ENCODE measurements around the gene PPP2R5A. TPM values are rescaled to one million over a fixed set of nuclear protein-coding genes. Genes with fewer than 3 reads are reported as not detected.

PPP2R5A gene
- total RNA-seq, 1 experiment from 2014 or later, result 22.0 TPM

DNA sequence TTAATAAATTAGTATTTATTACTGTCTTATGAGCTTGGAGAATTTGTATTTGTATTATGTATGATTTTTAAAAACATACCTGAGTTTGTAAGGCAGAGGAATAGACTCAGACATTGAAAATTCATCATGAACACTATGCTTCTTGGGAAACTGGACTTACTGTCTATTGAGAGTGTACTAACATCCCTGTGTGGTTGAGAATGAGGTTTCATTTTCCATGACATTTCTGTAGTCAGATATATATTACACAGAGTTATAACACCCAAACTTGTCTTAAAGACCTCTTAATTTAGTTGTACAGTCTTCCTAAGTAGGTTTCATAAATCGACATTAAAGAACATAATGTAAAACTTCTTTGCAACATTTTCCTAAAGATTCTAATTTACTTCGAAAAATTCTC, 30.0 kb downstream of the PPP2R5A start:
- Histone ChIP-seq H2BK12ac (ENCODE audit: insufficient read length, low read depth, low read length) (no peak overlapping the region), H3K79me2 (ENCODE audit: insufficient read depth, low read length) (peaks cover 1% of the 10 kb centered on the region; the same call in 1 of the 2 replicates), H4K20me1 (ENCODE audit: control insufficient read depth, insufficient read depth, insufficient read length) (no peaks in the 10 kb centered on the region), H3K4ac (ENCODE audit: low read depth, low read length) (no peak overlapping the region), H3K23me2 (ENCODE audit: insufficient read length, low read depth, low read length, poor library complexity, severe bottlenecking) (no peaks in the 10 kb centered on the region), H3K14ac (ENCODE audit: insufficient read depth, low read length) (no peak overlapping the region), H2BK15ac (ENCODE audit: low read depth, low read length) (no peak overlapping the region), H3K27ac (ENCODE audit: insufficient read length, low read depth, low read length) (no peak overlapping the region), H3K56ac (ENCODE audit: insufficient read length, low read depth, low read length) (no peak overlapping the region), H3K79me1 (ENCODE audit: insufficient read depth, low read depth, low read length, poor library complexity, severe bottlenecking) (no peaks in the 10 kb centered on the region), H4K91ac (ENCODE audit: insufficient read length, low read depth, low read length) (no peak overlapping the region), H2BK20ac (ENCODE audit: low read depth, low read length, poor library complexity, severe bottlenecking) (no peak overlapping the region), H3K4me1 (ENCODE audit: insufficient read depth, low read length) (peaks cover 4% of the 10 kb centered on the region; the same call in 1 of the 2 replicates), H2AFZ (ENCODE audit: low read length) (no peak overlapping the region), H2BK5ac (ENCODE audit: insufficient read length, low read length) (no peak overlapping the region), H4K8ac (replicated peaks; ENCODE audit: insufficient read length, low read depth, low read length) (no peak overlapping the region), H2AK5ac (ENCODE audit: insufficient read length, low read length) (no peak overlapping the region), H3T11ph (ENCODE audit: low read length) (no peak overlapping the region), H3K27me3 (ENCODE audit: insufficient read depth, low read length) (no peaks in the 10 kb centered on the region), H2BK120ac (ENCODE audit: low read depth, low read length, poor library complexity, severe bottlenecking) (no peak overlapping the region), H3K9me3 (ENCODE audit: control insufficient read depth, low read depth, low read length) (no peaks in the 10 kb centered on the region), H3K4me2 (ENCODE audit: insufficient read depth, insufficient read length, low read length) (no peak overlapping the region), H4K5ac (ENCODE audit: insufficient read length, low read depth, low read length) (no peak overlapping the region), H3K23ac (ENCODE audit: insufficient read length, low read depth, low read length) (no peak overlapping the region), H3K9ac (ENCODE audit: extremely low read depth, insufficient read length, low read length) (no peak overlapping the region), H3K18ac (ENCODE audit: insufficient read length, low read depth, low read length) (no peak overlapping the region)
- peaks cover 25 to 27% of the 10 kb centered on the region in 2 experiments for H3K4me1 Mint-ChIP-seq
- H3K4me3 Mint-ChIP-seq, result no peak overlapping the region
- no peak overlapping the region for H3K27ac Mint-ChIP-seq
- H3K27me3 Mint-ChIP-seq (ENCODE audit: low read depth), result no peaks in the 10 kb centered on the region
- H3K36me3 Mint-ChIP-seq (ENCODE audit: insufficient read depth in 1 of 3, low read depth in 3 of 3), result peaks cover 4 to 7% (median 5%) of the 10 kb centered on the region in 3 experiments
- no peak for DNase-seq
- TF ChIP-seq, protein P1, sequence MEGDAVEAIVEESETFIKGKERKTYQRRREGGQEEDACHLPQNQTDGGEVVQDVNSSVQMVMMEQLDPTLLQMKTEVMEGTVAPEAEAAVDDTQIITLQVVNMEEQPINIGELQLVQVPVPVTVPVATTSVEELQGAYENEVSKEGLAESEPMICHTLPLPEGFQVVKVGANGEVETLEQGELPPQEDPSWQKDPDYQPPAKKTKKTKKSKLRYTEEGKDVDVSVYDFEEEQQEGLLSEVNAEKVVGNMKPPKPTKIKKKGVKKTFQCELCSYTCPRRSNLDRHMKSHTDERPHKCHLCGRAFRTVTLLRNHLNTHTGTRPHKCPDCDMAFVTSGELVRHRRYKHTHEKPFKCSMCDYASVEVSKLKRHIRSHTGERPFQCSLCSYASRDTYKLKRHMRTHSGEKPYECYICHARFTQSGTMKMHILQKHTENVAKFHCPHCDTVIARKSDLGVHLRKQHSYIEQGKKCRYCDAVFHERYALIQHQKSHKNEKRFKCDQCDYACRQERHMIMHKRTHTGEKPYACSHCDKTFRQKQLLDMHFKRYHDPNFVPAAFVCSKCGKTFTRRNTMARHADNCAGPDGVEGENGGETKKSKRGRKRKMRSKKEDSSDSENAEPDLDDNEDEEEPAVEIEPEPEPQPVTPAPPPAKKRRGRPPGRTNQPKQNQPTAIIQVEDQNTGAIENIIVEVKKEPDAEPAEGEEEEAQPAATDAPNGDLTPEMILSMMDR (conservative IDR thresholded peaks at IDR 0.05), result no peak
- WGBS (ENCODE audit: extremely low coverage, insufficient read length, low lambda C conversion rate), result no CpG with 5 or more reads among the region's 2 CpGs
- H3K9me3 Mint-ChIP-seq, result peaks cover 3 to 4% of the 10 kb centered on the region in 2 experiments; a peak in 3 of 5 replicates
